ENCODE data around the gene PNPLA7. TPM values are rescaled to one million over a fixed set of nuclear protein-coding genes. Genes with fewer than 3 reads are reported as not detected.

The PNPLA7 gene
- total and polyA plus RNA-seq, 4 donors, result 0.79 to 8.9 (median 7.7) TPM

DNA sequence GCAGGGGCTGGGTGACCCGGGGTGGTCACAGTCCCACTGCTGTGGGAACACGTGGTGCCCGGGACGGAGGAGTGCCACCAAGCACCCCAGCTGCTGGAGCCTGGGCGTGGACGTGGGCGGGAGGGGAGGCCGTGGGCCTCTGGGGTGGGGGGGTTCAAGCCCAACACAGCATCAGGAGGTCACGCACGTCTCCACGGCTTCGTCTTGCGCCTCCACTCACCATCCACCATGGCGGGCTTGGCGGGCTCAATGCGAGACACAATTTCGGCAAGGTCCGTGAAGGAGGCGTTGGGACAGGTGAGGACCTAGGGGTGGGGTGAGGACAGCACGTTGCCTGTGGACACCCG, 88.9 kb downstream of the PNPLA7 start:
- H3K4me1 ChIP-seq (ENCODE audit: control insufficient read depth in 5 of 5, insufficient read depth in 5 of 5, low read length in 5 of 5), result peaks cover 0 to 18% (median 5%) of the 10 kb centered on the region in 5 donors
- no peak for ATAC-seq (ENCODE audit: insufficient read depth, low FRiP score)
- no peaks in the 10 kb centered on the region for H3K9me3 ChIP-seq (ENCODE audit: control insufficient read depth in 4 of 4, insufficient read depth in 3 of 4, low read length in 3 of 4)
- DNase-seq, result no peak
- TF ChIP-seq, protein P1, sequence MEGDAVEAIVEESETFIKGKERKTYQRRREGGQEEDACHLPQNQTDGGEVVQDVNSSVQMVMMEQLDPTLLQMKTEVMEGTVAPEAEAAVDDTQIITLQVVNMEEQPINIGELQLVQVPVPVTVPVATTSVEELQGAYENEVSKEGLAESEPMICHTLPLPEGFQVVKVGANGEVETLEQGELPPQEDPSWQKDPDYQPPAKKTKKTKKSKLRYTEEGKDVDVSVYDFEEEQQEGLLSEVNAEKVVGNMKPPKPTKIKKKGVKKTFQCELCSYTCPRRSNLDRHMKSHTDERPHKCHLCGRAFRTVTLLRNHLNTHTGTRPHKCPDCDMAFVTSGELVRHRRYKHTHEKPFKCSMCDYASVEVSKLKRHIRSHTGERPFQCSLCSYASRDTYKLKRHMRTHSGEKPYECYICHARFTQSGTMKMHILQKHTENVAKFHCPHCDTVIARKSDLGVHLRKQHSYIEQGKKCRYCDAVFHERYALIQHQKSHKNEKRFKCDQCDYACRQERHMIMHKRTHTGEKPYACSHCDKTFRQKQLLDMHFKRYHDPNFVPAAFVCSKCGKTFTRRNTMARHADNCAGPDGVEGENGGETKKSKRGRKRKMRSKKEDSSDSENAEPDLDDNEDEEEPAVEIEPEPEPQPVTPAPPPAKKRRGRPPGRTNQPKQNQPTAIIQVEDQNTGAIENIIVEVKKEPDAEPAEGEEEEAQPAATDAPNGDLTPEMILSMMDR (IDR thresholded peaks at IDR 0.05; ENCODE audit: control extremely low read depth, extremely low read depth), result no peak
- WGBS, 2 donors, result 93 to 94% methylated on average over 19 to 21 of the region's 21 CpGs
- no peak overlapping the region for H3K9ac ChIP-seq (ENCODE audit: insufficient read depth in 1 of 2, low read length in 2 of 2)
- H3K4me3 ChIP-seq, result no peak overlapping the region
- no peak overlapping the region for H3K27ac ChIP-seq (ENCODE audit: low read depth in 1 of 2, low read length in 1 of 2)
- peaks cover 0 to 12% (median 2%) of the 10 kb centered on the region in 4 donors for H3K36me3 ChIP-seq (ENCODE audit: control insufficient read depth in 4 of 4, insufficient read depth in 4 of 4, low read length in 4 of 4)
- H3K27me3 ChIP-seq (ENCODE audit: control insufficient read depth in 3 of 3, insufficient read depth in 3 of 3, low read length in 2 of 3), result no peaks in the 10 kb centered on the region

DNA sequence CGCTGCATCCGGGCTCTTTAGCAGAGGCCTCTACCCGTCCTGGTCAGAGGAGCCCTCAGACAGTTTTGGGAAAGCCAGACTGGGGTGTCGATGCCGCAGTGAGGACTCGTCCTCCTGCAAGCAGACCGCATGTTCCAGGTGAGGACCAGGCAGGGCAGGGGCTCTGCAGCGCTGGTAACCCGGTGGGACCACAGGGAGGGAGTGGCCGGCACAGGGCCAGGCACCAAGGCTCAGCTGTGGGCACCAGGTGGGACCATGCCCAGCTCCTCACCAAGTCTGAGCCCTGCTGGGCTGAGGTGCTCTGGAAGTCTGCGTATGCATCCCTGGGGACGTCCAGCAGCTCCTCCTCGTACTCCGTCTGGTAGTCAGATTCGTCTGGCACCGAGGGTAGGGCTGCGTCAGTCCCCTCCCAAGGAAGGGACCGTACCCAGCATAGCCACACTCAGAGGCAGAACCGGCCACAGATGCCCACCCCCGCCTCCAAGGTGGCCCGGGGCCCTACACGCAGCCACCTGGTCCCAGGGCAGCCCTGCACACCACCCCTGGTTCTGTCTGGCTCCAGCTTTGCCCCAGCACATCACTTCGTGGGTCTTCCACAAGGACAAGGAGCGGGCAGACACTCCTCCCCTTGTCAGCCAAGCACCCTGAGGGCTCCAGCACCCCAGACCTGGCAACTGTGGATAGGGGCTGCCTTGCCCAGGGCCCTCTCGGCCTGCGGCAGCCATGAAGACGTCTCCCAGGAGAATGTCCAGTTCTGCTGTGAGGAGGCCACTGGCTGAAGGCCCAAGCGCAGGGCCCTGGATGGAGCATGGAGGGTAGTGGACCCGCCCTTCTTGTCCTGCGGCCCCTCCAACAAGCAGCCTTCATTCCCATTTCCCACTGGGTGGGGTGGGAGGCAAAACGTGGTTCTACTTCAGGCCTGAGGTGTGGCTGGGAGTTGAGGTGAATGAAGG, 89.6 kb downstream of the PNPLA7 start:
- peak in 1 of 3 donors; percentile 11 for DNase-seq
- Histone ChIP-seq H3K27me3 (ENCODE audit: control insufficient read depth in 3 of 3, insufficient read depth in 3 of 3, low read length in 2 of 3) (no peaks in the 10 kb centered on the region), H3K4me1 (ENCODE audit: control insufficient read depth in 5 of 5, insufficient read depth in 5 of 5, low read length in 5 of 5) (peaks cover 0 to 18% (median 5%) of the 10 kb centered on the region in 5 donors), H3K4me3 (no peak overlapping the region), H3K36me3 (ENCODE audit: control insufficient read depth in 4 of 4, insufficient read depth in 4 of 4, low read length in 4 of 4) (peaks cover 0 to 12% (median 3%) of the 10 kb centered on the region in 4 donors), H3K27ac (ENCODE audit: low read depth in 1 of 2, low read length in 1 of 2) (no peak overlapping the region), H3K9ac (ENCODE audit: insufficient read depth in 1 of 2, low read length in 2 of 2) (no peak overlapping the region), H3K9me3 (ENCODE audit: control insufficient read depth in 4 of 4, insufficient read depth in 3 of 4, low read length in 3 of 4) (no peaks in the 10 kb centered on the region)
- no peak for ATAC-seq (ENCODE audit: insufficient read depth, low FRiP score)
- 96% methylated on average over 31 of the region's 31 CpGs for WGBS, 2 donors
- TF ChIP-seq, protein P1 (IDR thresholded peaks at IDR 0.05; ENCODE audit: control extremely low read depth, extremely low read depth), result no peak

DNA sequence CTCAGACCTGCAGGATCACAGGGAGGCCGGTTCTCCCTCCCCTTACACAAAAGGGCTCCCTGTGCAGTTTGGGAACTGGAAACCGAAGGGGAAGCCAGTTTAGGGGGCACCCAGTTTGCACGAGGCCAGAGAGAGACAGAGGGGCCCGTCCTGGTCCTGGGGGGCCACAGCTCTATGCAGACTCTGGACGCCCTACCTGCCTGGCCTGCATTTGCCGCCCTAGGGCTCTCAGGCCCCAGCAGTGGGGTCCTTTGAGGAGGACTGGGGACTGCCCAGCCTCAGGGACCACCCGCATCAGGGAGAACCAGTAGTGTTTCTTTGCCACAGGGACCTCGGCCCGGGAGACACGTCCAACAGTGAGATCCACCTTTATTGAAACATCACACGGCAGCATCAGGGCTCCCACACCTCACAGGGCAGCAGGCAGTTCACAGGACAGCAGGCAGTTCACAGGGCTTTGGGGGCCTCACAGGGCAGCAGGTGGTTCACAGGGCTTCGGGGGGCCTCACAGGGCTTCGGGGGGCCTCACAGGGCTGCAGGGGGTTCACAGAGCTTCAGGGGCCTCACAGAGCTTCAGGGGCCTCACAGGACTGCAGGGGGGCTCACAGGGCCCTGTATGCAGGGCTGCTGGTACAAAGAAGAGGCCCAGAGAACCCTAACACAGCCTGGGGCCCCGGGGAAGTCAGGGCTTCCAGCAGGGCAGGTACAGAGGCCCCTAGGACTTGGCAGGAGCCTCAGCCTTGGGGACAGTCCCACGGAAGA, 90.4 kb downstream of the PNPLA7 start:
- TF ChIP-seq, protein P1 (IDR thresholded peaks at IDR 0.05; ENCODE audit: control extremely low read depth, extremely low read depth), result no peak
- peak overlapping the region; percentile 29 to 64 for H3K27ac ChIP-seq (ENCODE audit: low read depth in 1 of 2, low read length in 1 of 2)
- H3K9ac ChIP-seq (ENCODE audit: insufficient read depth in 1 of 2, low read length in 2 of 2), result peak overlapping the region; percentile 3 to 28
- DNase-seq (no peak), ATAC-seq (ENCODE audit: insufficient read depth, low FRiP score) (peak; percentile 10)
- 48 to 53% methylated on average over 15 of the region's 15 CpGs for WGBS, 2 donors
- peaks cover 0 to 12% (median 3%) of the 10 kb centered on the region in 4 donors for H3K36me3 ChIP-seq (ENCODE audit: control insufficient read depth in 4 of 4, insufficient read depth in 4 of 4, low read length in 4 of 4)
- no peaks in the 10 kb centered on the region for H3K9me3 ChIP-seq (ENCODE audit: control insufficient read depth in 4 of 4, insufficient read depth in 3 of 4, low read length in 3 of 4)
- no peaks in the 10 kb centered on the region for H3K27me3 ChIP-seq (ENCODE audit: control insufficient read depth in 3 of 3, insufficient read depth in 3 of 3, low read length in 2 of 3)
- H3K4me3 ChIP-seq, result peak overlapping the region; percentile 33
- peaks cover 0 to 20% (median 5%) of the 10 kb centered on the region in 5 donors for H3K4me1 ChIP-seq (ENCODE audit: control insufficient read depth in 5 of 5, insufficient read depth in 5 of 5, low read length in 5 of 5)

Data from lung (tissue), 12 donors.